Cortex of kidney (tissue), 1 donor: ENCODE results near the gene ARF1.

Experiments
- DNase-seq: peaks from one replicate; lab custom pipeline; 2025; lab: John Stamatoyannopoulos, UW

Gene ARF1

GRCh38 chr1:228071839-228072657 is 10.5 kb upstream of the ARF1 start:
- no peak for DNase-seq

GRCh38 chr1:228072658-228073043 is 9.9 kb upstream of the ARF1 start:
- DNase-seq = no peak

GRCh38 chr1:228073061-228073856 is 9.2 kb upstream of the ARF1 start:
- DNase-seq = no peak

GRCh38 chr1:228073857-228074545 is 8.5 kb upstream of the ARF1 start:
- no peak for DNase-seq

GRCh38 chr1:228074954-228075730 is 7.4 kb upstream of the ARF1 start:
- no peak for DNase-seq

GRCh38 chr1:228075801-228076271 is 6.7 kb upstream of the ARF1 start:
- no peak for DNase-seq

- no peak for DNase-seq
These were observed 5.6 kb upstream of the ARF1 start for GRCh38 chr1:228076796-228077430.

- no peak for DNase-seq
These were observed 4.8 kb upstream of the ARF1 start for GRCh38 chr1:228077565-228078330.

GRCh38 chr1:228079013-228079412 is 3.5 kb upstream of the ARF1 start:
- no peak for DNase-seq

- DNase-seq = no peak
These were observed 2.8 kb upstream of the ARF1 start for GRCh38 chr1:228079601-228080263.

GRCh38 chr1:228081144-228081543 is 1.4 kb upstream of the ARF1 start:
- no peak for DNase-seq

GRCh38 chr1:228081578-228082213 is 812 bp upstream of the ARF1 start:
- DNase-seq = no peak

GRCh38 chr1:228082918-228083870 is 686 bp downstream of the ARF1 start:
- DNase-seq = no peak

- DNase-seq = no peak
These were observed 1.4 kb downstream of the ARF1 start for GRCh38 chr1:228083871-228084278.

GRCh38 chr1:228084325-228084724 is 1.8 kb downstream of the ARF1 start:
- DNase-seq = no peak

- no peak for DNase-seq
These were observed 2.3 kb downstream of the ARF1 start for GRCh38 chr1:228084797-228085196.

GRCh38 chr1:228085287-228085951 is 2.9 kb downstream of the ARF1 start:
- no peak for DNase-seq

- DNase-seq = no peak
These were observed 5.3 kb downstream of the ARF1 start for GRCh38 chr1:228087771-228088251.
